ENCODE results near the gene DDX11. TPM values are rescaled to one million over a fixed set of nuclear protein-coding genes. Genes with fewer than 3 reads are reported as not detected.
"Not testable (repeated sequence)": the region's sequence is repeated elsewhere in the genome, so short reads cannot be mapped to it uniquely, and the experiment has no call there.

The DDX11 gene
- polyA plus RNA-seq, 3 donors: 10.5 to 14.6 (median 14.3) TPM

- WGBS, 3 donors: 85 to 92% (median 87%) methylated on average over 18 to 19 of the region's 19 CpGs
- not testable (repeated sequence) for H3K27ac ChIP-seq (ENCODE audit: low read depth, low read length)
Observed at GRCh38 chr12:31091629-31092028, 18.0 kb downstream of the DDX11 start.

- WGBS, 3 donors: 91 to 97% (median 93%) methylated on average over 6 of the region's 8 CpGs
- H3K27ac ChIP-seq (ENCODE audit: low read depth, low read length): not testable (repeated sequence)
Observed at GRCh38 chr12:31092718-31093117, 19.1 kb downstream of the DDX11 start.

GRCh38 chr12:31095080-31095860 lies 21.6 kb downstream of the DDX11 start:
- 90 to 94% (median 92%) methylated on average over 17 to 19 of the region's 21 CpGs for WGBS, 3 donors
- H3K27ac ChIP-seq (ENCODE audit: low read depth, low read length): not testable (repeated sequence)

GRCh38 chr12:31096251-31097065 lies 22.8 kb downstream of the DDX11 start:
- H3K27ac ChIP-seq (ENCODE audit: low read depth, low read length): not testable (repeated sequence)
- WGBS, 3 donors: 89 to 97% (median 93%) methylated on average over 16 to 19 of the region's 19 CpGs

GRCh38 chr12:31097819-31098218 lies 24.2 kb downstream of the DDX11 start:
- WGBS, 3 donors: 94 to 97% (median 94%) methylated on average over 8 of the region's 8 CpGs
- H3K27ac ChIP-seq (ENCODE audit: low read depth, low read length): not testable (repeated sequence)

GRCh38 chr12:31098363-31098762 lies 24.7 kb downstream of the DDX11 start:
- not testable (repeated sequence) for H3K27ac ChIP-seq (ENCODE audit: low read depth, low read length)
- WGBS, 3 donors: 79 to 86% (median 83%) methylated on average over 5 of the region's 5 CpGs

- not testable (repeated sequence) for H3K27ac ChIP-seq (ENCODE audit: low read depth, low read length)
- 93 to 95% (median 94%) methylated on average over 7 to 9 of the region's 9 CpGs for WGBS, 3 donors
Observed at GRCh38 chr12:31098771-31099170, 25.1 kb downstream of the DDX11 start.

- WGBS, 3 donors: 70 to 89% (median 83%) methylated on average over 2 of the region's 2 CpGs
- not testable (repeated sequence) for H3K27ac ChIP-seq (ENCODE audit: low read depth, low read length)
Observed at GRCh38 chr12:31099434-31099833, 25.8 kb downstream of the DDX11 start.

- not testable (repeated sequence) for H3K27ac ChIP-seq (ENCODE audit: low read depth, low read length)
- WGBS, 3 donors: 76 to 90% (median 89%) methylated on average over 19 to 24 of the region's 26 CpGs
Observed at GRCh38 chr12:31100503-31101208, 27.0 kb downstream of the DDX11 start.

GRCh38 chr12:31102125-31102524 lies 28.5 kb downstream of the DDX11 start:
- WGBS, 3 donors: 72 to 89% (median 81%) methylated on average over 6 to 8 of the region's 8 CpGs

GRCh38 chr12:31102596-31102995 lies 28.9 kb downstream of the DDX11 start:
- WGBS, 3 donors: 92 to 95% (median 93%) methylated on average over 9 of the region's 9 CpGs
- not testable (repeated sequence) for H3K27ac ChIP-seq (ENCODE audit: low read depth, low read length)

More at GRCh38 chr12:31102125-31102524, 28.5 kb downstream of the DDX11 start:
- not testable (repeated sequence) for H3K27ac ChIP-seq (ENCODE audit: low read depth, low read length)

GRCh38 chr12:31103561-31103975 lies 29.9 kb downstream of the DDX11 start:
- H3K27ac ChIP-seq (ENCODE audit: low read depth, low read length): not testable (repeated sequence)
- 35 to 79% (median 77%) methylated on average over 13 to 16 of the region's 16 CpGs for WGBS, 3 donors

- WGBS, 3 donors: 67 to 81% (median 71%) methylated on average over 3 to 4 of the region's 4 CpGs
- H3K27ac ChIP-seq (ENCODE audit: low read depth, low read length): not testable (repeated sequence)
Observed at GRCh38 chr12:31104220-31104619, 30.6 kb downstream of the DDX11 start.

GRCh38 chr12:31104773-31105172 lies 31.1 kb downstream of the DDX11 start:
- H3K27ac ChIP-seq (ENCODE audit: low read depth, low read length): not testable (repeated sequence)
- 87 to 93% (median 88%) methylated on average over 13 to 14 of the region's 14 CpGs for WGBS, 3 donors

- no peak overlapping the region for H3K27ac ChIP-seq (ENCODE audit: low read depth, low read length)
- 83 to 97% (median 88%) methylated on average over 8 of the region's 8 CpGs for WGBS, 3 donors
Observed at GRCh38 chr12:31105668-31106067, 32.0 kb downstream of the DDX11 start.

GRCh38 chr12:31106101-31106803 lies 32.6 kb downstream of the DDX11 start:
- 79 to 89% (median 85%) methylated on average over 9 to 10 of the region's 10 CpGs for WGBS, 3 donors
- H3K27ac ChIP-seq (ENCODE audit: low read depth, low read length): no peak overlapping the region

GRCh38 chr12:31109773-31110172 lies 36.1 kb downstream of the DDX11 start:
- 66 to 78% (median 74%) methylated on average over 6 of the region's 6 CpGs for WGBS, 3 donors
- H3K27ac ChIP-seq (ENCODE audit: low read depth, low read length): not testable (repeated sequence)

GRCh38 chr12:31110263-31110662 lies 36.6 kb downstream of the DDX11 start:
- WGBS, 3 donors: 65 to 71% (median 70%) methylated on average over 5 of the region's 5 CpGs
- H3K27ac ChIP-seq (ENCODE audit: low read depth, low read length): not testable (repeated sequence)
